Measurements from ENCODE around the gene SRGAP2.
"Not testable (repeated sequence)": the region's sequence is repeated elsewhere in the genome, so short reads cannot be mapped to it uniquely, and the experiment has no call there.

DNA sequence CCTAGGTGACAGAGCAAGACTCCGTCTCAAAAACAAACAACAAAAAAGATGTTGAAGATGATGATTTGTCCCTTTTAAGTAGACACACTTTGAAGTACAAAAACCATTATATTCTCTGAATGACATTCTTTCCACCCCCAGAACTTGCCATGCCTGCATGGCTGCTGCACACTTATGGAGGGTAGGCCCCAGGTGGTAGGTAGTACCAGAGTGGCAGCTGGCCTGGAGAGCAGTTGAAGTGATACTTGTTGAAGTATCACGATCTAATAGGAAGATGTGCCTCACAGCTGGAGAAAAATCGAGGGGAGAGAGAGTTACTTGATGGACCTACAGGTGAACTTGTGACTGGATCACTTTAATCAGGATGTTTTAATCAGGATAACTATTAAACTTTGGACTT, 14.9 kb downstream of the SRGAP2 start:
- TF ChIP-seq, protein P1, sequence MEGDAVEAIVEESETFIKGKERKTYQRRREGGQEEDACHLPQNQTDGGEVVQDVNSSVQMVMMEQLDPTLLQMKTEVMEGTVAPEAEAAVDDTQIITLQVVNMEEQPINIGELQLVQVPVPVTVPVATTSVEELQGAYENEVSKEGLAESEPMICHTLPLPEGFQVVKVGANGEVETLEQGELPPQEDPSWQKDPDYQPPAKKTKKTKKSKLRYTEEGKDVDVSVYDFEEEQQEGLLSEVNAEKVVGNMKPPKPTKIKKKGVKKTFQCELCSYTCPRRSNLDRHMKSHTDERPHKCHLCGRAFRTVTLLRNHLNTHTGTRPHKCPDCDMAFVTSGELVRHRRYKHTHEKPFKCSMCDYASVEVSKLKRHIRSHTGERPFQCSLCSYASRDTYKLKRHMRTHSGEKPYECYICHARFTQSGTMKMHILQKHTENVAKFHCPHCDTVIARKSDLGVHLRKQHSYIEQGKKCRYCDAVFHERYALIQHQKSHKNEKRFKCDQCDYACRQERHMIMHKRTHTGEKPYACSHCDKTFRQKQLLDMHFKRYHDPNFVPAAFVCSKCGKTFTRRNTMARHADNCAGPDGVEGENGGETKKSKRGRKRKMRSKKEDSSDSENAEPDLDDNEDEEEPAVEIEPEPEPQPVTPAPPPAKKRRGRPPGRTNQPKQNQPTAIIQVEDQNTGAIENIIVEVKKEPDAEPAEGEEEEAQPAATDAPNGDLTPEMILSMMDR (IDR thresholded peaks at IDR 0.05 in 4 of 5, conservative IDR thresholded peaks at IDR 0.05 in 1 of 5), result not testable (repeated sequence)
- TF ChIP-seq POLR2A (IDR thresholded peaks at IDR 0.05), result not testable (repeated sequence)

Measured in gastrocnemius medialis (tissue), 4 donors.